Natural killer cell (primary cell): ENCODE data around the gene STK32B. TPM values are rescaled to one million over a fixed set of nuclear protein-coding genes. Genes with fewer than 3 reads are reported as not detected.

ENCODE experiments used
- ATAC-seq, 3 donors: fragments of 150-1000 bp in 2 of 3; fragments of 200-7000 bp in 1 of 3; cut with Tn5 transposase; 1 replicate in 1 of 3; 2 replicates in 2 of 3; pipeline ENCODE4 v1.10.0; 2021; ENCODE audit warnings: mild to moderate bottlenecking in 2 of 3, moderate library complexity in 2 of 3
- DNase-seq, 2 donors: peaks; one replicate each; pipeline versions ENCODE4 v3.0.0 to v3.0.0-alpha.2; 2013 to 2021; ENCODE audit warnings: mixed read lengths in 1 of 2
- H3K27ac ChIP-seq: one replicate; pipeline ENCODE4 v1.5.1; 2013; ENCODE audit warnings: mild to moderate bottlenecking, low read length
- H3K27me3 ChIP-seq: one replicate; pipeline ENCODE4 v1.6.1; 2013; ENCODE audit warnings: low read length; ENCODE audit not compliant: control insufficient read depth, insufficient read depth
- H3K36me3 ChIP-seq: one replicate; pipeline ENCODE4 v1.6.1; 2013; ENCODE audit warnings: low read length; ENCODE audit not compliant: control insufficient read depth, insufficient read depth
- H3K4me1 ChIP-seq: one replicate; pipeline ENCODE4 v1.6.1; 2013; ENCODE audit warnings: low read length; ENCODE audit not compliant: control insufficient read depth, insufficient read depth
- H3K4me3 ChIP-seq: one replicate; pipeline ENCODE4 v1.5.1; 2013; ENCODE audit warnings: low read length
- H3K9me3 ChIP-seq: one replicate; pipeline ENCODE4 v1.6.1; 2013; ENCODE audit warnings: low read length; ENCODE audit not compliant: control insufficient read depth, insufficient read depth
- H3K27ac Mint-ChIP-seq, 2 donors: one replicate each; pipeline ENCODE4 v1.8.0; 2022; ENCODE audit warnings: mild to moderate bottlenecking in 2 of 2, mixed read lengths in 2 of 2, moderate library complexity in 1 of 2
- H3K27me3 Mint-ChIP-seq, 2 donors: one replicate each; pipeline ENCODE4 v1.8.0; 2022; ENCODE audit warnings: low read depth in 2 of 2, mixed read lengths in 2 of 2
- H3K36me3 Mint-ChIP-seq: one replicate; pipeline ENCODE4 v1.8.0; 2022; ENCODE audit warnings: mixed read lengths
- H3K4me1 Mint-ChIP-seq, 2 donors: one replicate each; pipeline ENCODE4 v1.8.0; 2022; ENCODE audit warnings: mixed read lengths in 2 of 2
- H3K4me3 Mint-ChIP-seq: one replicate; pipeline ENCODE4 v1.8.0; 2022; ENCODE audit warnings: mild to moderate bottlenecking, moderate library complexity, mixed read lengths
- H3K9me3 Mint-ChIP-seq, 2 donors: one replicate each; pipeline ENCODE4 v1.8.0; 2022; ENCODE audit warnings: mixed read lengths in 2 of 2
- CTCF ChIP-seq: fragments of 200-600 bp; IDR thresholded peaks from one replicate; pipeline ENCODE4 v1.8.0; 2022; ENCODE audit warnings: antibody characterized with exemption
- WGBS: methylation state at CpG from one replicate; pipeline ENCODE4 v1.1.7; 2013; ENCODE audit warnings: missing lambda C conversion rate; ENCODE audit not compliant: insufficient coverage; 5-methylcytosine and 5-hydroxymethylcytosine counted together
- intact Hi-C: fragments of 100-400 bp; cut with micrococcal nuclease; formaldehyde crosslinking; loops from one replicate; pipeline ENCODE4 v1.14.2; 2022
- total RNA-seq, 4 donors: library from RNA; stranded (reverse); fragments of 120-200 nt in 1 of 4; gene quantifications; one replicate each; pipeline versions ENCODE4 v1.2.3 to v1.2.4, GENCODE V29; 2013 to 2022

STK32B gene
- total RNA-seq, 3 donors from 2014 or later (not counting 1 experiment from before 2014, with no cell fraction given), result 0.32 to 0.33 TPM; not detected in 1

GRCh38 chr4:5539584-5539983 is 488.3 kb downstream of the STK32B start:
- H3K4me3 Mint-ChIP-seq, result no peak overlapping the region
- peaks cover 2% of the 10 kb centered on the region in 2 donors for H3K9me3 Mint-ChIP-seq

GRCh38 chr4:5541169-5541568 is 489.9 kb downstream of the STK32B start:
- Mint-ChIP-seq H3K27ac (no peak overlapping the region), H3K4me3 (no peak overlapping the region), H3K4me1 (no peaks in the 10 kb centered on the region), H3K9me3 (no peaks in the 10 kb centered on the region), H3K36me3 (no peaks in the 10 kb centered on the region), H3K27me3 (peaks cover 6 to 11% of the 10 kb centered on the region in 2 donors)
- H3K4me3 ChIP-seq, result no peak overlapping the region
- no peaks in the 10 kb centered on the region for H3K36me3 ChIP-seq
- TF ChIP-seq CTCF, result no peak
- no peaks in the 10 kb centered on the region for H3K4me1 ChIP-seq
- intact Hi-C loops, result no loop called here
- ATAC-seq (no peak), DNase-seq (no peak)
- WGBS, result 94% methylated on average over 10 of the region's 10 CpGs
- H3K9me3 ChIP-seq, result no peaks in the 10 kb centered on the region
- no peak overlapping the region for H3K27ac ChIP-seq
- H3K27me3 ChIP-seq, result no peaks in the 10 kb centered on the region

More at GRCh38 chr4:5539584-5539983, 488.3 kb downstream of the STK32B start:
- H3K4me1 ChIP-seq, result no peaks in the 10 kb centered on the region
- H3K9me3 ChIP-seq, result peaks cover 7% of the 10 kb centered on the region
- no peak overlapping the region for H3K27ac Mint-ChIP-seq
- no peaks in the 10 kb centered on the region for H3K36me3 ChIP-seq
- DNase-seq, result no peak
- 90% methylated on average over 1 of the region's 2 CpGs for WGBS
- H3K4me1 Mint-ChIP-seq, result peaks cover 8 to 9% of the 10 kb centered on the region in 2 donors
- H3K4me3 ChIP-seq, result no peak overlapping the region
- no peak for ATAC-seq
- H3K36me3 Mint-ChIP-seq, result no peaks in the 10 kb centered on the region
- intact Hi-C loops, result no loop called here
- H3K27ac ChIP-seq, result no peak overlapping the region
- TF ChIP-seq CTCF, result no peak
- peaks cover 6 to 11% of the 10 kb centered on the region in 2 donors for H3K27me3 Mint-ChIP-seq
- no peaks in the 10 kb centered on the region for H3K27me3 ChIP-seq

GRCh38 chr4:5543681-5544080 is 492.4 kb downstream of the STK32B start:
- Mint-ChIP-seq H3K4me1 (no peaks in the 10 kb centered on the region), H3K36me3 (no peaks in the 10 kb centered on the region), H3K9me3 (no peaks in the 10 kb centered on the region), H3K4me3 (no peak overlapping the region), H3K27me3 (peaks cover 0 to 7% of the 10 kb centered on the region in 2 donors), H3K27ac (no peak overlapping the region)
- Histone ChIP-seq H3K9me3 (no peaks in the 10 kb centered on the region), H3K27ac (no peak overlapping the region), H3K4me1 (no peaks in the 10 kb centered on the region), H3K27me3 (no peaks in the 10 kb centered on the region), H3K4me3 (no peak overlapping the region), H3K36me3 (no peaks in the 10 kb centered on the region)
- DNase-seq (no peak), ATAC-seq (no peak)
- intact Hi-C loops, result no loop called here
- no peak for TF ChIP-seq CTCF
- WGBS, result 86% methylated on average over 8 of the region's 8 CpGs

GRCh38 chr4:5544762-5545161 is 493.5 kb downstream of the STK32B start:
- Mint-ChIP-seq H3K27me3 (peaks cover 0 to 8% of the 10 kb centered on the region in 2 donors), H3K4me1 (no peaks in the 10 kb centered on the region), H3K27ac (no peak overlapping the region), H3K4me3 (no peak overlapping the region), H3K9me3 (no peaks in the 10 kb centered on the region), H3K36me3 (no peaks in the 10 kb centered on the region)
- Histone ChIP-seq H3K9me3 (no peaks in the 10 kb centered on the region), H3K4me3 (no peak overlapping the region), H3K36me3 (no peaks in the 10 kb centered on the region), H3K27ac (no peak overlapping the region), H3K27me3 (no peaks in the 10 kb centered on the region), H3K4me1 (no peaks in the 10 kb centered on the region)
- ATAC-seq (no peak), DNase-seq (no peak)
- no peak for TF ChIP-seq CTCF
- 72% methylated on average over 5 of the region's 5 CpGs for WGBS
- intact Hi-C loops, result no loop called here
